NCI-H1436 treated with DMSO at 0.1 percent for 48 hours (cell line): ENCODE measurements around the gene PRB2.
"Not testable (repeated sequence)": the region's sequence is repeated elsewhere in the genome, so short reads cannot be mapped to it uniquely, and the experiment has no call there.

Experiments used
- DNase-seq: peaks from one replicate; lab custom pipeline; 2025; lab: John Stamatoyannopoulos, UW

PRB2 gene

GRCh38 chr12:11395467-11395866, at the start of gene PRB2:
Gene PRB2, minus strand, starts transcription at chr12:11395567. Its CDS starts 38 bp downstream, at chr12:11395529.
- DNase-seq, result not testable (repeated sequence)

- DNase-seq, result no peak
These were observed 42.6 kb upstream of the PRB2 start for GRCh38 chr12:11437966-11438365.

DNA sequence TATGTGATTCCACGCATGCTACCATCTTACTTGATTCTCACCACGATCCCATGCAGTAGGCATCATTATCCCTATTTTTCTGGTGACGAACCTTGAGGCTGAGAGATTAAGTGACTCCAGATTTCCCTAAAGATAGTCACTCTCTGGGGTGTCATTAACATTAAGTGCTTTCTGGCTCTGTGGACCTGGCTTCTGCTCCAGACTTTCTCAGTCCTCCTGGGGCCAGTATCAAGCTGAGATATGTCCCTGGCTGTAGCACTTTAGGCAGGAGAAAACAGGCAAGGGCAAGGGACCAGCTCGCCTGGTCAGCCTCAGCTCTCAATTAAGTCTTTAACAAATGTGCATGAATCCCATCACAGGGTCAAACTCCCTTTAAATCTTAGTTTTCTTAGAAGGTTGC, 38.3 kb upstream of the PRB2 start:
- DNase-seq, result no peak

DNA sequence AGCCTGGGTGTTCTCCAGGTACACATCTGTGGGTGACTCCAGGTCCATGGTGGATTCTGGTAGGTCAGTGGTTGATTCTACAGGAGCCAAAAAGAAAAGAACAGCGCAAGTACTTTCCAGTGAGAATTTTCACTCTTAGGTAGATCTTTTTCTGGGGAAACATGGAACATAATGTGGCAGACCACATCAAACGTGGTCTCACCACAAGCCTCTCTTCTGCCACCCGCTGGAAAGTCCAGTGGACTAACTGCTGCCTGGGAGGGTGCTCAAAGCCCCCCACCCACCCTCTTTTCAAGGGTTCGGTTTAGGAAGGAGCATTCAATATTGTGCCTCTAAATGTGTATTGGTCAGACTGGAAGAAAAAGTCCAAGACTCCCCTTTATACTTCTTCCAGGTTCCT, 36.1 kb upstream of the PRB2 start:
- no peak for DNase-seq

GRCh38 chr12:11427341-11427740, 32.0 kb upstream of the PRB2 start:
- no peak for DNase-seq

DNA sequence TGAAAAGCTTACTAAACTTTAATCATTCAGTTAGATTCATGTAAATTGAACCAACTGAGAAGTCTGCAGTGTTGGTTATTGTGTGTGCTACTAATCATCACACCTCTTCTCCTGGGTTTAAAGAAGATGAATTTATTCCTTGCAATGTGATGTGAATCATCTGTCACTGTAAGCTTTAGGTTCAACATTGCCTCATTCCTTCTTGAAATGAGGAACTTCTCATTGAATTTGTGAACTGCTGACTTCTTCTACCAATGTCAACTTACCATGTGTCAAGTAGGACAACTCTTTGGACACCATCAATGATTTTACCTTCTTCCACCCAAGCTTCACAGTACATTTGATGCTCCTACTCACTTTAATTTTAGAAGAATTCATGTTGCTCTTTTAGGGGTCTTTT, 17.4 kb upstream of the PRB2 start:
- no peak for DNase-seq

DNA sequence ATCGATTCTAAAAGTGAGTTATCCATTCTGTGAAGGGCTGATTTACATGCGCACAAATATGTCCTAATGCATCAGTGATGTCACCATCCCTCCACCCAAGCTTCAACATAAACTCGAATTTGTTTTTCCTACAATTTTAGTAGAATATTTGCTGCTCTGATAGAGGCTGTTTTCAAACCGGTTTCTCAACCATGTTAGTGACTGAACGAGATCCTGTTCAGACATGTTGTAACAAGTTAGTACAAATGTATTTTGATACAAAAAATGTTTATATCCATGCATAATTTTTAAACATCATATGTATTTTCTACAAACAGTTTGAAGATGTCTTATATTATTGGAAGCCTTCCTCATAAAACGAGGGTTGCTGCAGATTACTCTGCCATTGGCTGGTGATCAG, 12.7 kb upstream of the PRB2 start:
- DNase-seq, result no peak

GRCh38 chr12:11397366-11397765, 2.0 kb upstream of the PRB2 start:
- DNase-seq, result no peak

- not testable (repeated sequence) for DNase-seq
These were observed 3.9 kb downstream of the PRB2 start for GRCh38 chr12:11391456-11391855.

DNA sequence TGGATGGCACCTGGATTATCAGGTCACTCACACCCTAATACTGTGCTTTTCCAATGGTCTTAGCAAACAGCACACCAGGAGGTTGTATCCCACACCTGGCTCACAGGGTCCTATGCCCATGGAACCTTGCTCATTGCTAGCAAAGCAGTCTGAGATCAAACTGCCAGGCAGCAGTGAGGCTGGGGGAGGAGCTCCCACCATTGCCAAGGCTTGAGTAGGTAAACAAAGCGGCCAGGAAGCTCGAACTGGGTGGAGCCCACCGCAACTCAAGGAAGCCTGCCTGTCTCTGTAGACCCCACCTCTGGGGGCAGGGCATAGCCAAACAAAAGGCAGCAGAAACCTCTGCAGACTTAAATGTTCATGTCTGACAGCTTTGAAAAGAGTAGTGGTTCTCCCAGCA, 17.9 kb downstream of the PRB2 start:
- not testable (repeated sequence) for DNase-seq

- no peak for DNase-seq
These were observed 34.2 kb downstream of the PRB2 start for GRCh38 chr12:11361151-11361550.

DNA sequence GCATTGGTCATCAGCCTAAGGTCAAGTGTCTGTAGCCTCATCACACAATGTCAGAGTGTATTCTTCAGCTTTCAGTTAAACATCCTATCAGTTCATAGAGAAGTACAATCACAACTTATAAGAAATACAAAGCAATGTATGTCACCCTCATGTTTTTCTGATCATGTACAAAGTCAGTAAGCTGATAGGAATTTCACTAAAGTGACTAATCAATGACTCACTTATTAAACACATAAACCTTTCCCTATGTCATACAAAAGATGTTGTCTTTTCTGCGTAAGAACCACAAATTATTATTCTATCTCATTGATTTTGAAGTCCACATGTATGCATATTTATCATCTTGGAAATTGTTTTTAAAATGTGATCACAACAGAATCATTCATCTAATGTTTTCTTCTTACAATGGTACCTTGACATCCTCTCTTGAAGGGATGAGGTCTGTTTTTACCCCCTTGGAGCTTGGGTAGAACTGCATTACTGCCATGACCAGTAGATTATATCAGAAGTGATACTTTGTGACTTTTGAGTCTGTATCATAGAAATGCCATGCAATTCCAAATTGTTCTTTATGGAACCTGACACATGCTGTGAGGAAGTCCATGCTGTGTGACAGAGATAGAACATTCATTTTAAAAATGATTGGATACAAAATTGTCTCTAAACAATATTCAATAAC, 35.0 kb downstream of the PRB2 start:
- not testable (repeated sequence) for DNase-seq

DNA sequence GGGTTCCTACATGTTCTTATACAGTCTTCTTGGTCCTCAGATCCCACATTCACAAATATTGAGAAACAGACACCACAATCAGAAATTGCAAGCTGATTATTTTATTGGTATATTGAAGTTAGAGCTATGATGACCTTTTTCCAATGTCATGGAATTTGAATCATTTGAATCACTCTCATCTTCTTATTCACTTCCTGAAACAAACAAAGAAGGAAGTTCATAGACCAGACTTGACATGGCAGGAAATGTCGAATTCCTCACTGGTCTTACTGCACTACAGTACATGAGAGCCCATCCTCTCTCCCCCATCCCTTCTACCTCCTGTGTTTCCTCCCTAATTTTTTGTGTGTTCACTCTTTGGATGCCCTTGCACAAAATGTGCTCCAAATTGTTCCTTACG, 43.6 kb downstream of the PRB2 start:
- not testable (repeated sequence) for DNase-seq

DNA sequence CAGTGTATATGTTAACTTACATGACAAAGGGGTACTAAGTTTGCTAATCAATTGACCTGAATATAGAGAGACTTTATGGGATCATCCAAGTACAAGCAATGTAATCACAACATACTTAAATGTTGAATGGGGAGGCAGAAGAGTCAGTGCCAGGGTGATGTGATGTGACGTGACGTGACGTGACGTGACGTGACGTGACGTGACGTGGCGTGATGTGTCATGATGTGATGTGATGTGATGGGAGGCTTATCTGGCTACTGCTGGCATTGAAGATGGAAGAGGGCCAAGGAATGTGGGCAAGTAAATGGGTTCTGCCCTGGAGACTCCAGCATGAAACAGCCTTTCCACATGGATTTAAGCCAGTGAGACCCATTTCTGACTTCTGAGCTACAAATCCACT, 46.9 kb downstream of the PRB2 start:
- no peak for DNase-seq

- no peak for DNase-seq
These were observed 47.6 kb downstream of the PRB2 start for GRCh38 chr12:11347810-11348209.

- no peak for DNase-seq
These were observed 50.9 kb downstream of the PRB2 start for GRCh38 chr12:11344500-11344899.
